ENCODE results near the gene MRAS.

Gene MRAS

GRCh38 chr3:138334608-138335007 is 13.8 kb upstream of the MRAS start:
- no peaks in the 10 kb centered on the region for H3K36me3 Mint-ChIP-seq (ENCODE audit: low read depth)
- H3K4me3 Mint-ChIP-seq: no peak overlapping the region
- DNase-seq: no peak
- peaks cover 22% of the 10 kb centered on the region for H3K27me3 Mint-ChIP-seq (ENCODE audit: low read depth, poor library complexity)
- peaks cover 11% of the 10 kb centered on the region for H3K4me1 Mint-ChIP-seq
- H3K9me3 Mint-ChIP-seq: no peaks in the 10 kb centered on the region
- TF ChIP-seq, protein P1, sequence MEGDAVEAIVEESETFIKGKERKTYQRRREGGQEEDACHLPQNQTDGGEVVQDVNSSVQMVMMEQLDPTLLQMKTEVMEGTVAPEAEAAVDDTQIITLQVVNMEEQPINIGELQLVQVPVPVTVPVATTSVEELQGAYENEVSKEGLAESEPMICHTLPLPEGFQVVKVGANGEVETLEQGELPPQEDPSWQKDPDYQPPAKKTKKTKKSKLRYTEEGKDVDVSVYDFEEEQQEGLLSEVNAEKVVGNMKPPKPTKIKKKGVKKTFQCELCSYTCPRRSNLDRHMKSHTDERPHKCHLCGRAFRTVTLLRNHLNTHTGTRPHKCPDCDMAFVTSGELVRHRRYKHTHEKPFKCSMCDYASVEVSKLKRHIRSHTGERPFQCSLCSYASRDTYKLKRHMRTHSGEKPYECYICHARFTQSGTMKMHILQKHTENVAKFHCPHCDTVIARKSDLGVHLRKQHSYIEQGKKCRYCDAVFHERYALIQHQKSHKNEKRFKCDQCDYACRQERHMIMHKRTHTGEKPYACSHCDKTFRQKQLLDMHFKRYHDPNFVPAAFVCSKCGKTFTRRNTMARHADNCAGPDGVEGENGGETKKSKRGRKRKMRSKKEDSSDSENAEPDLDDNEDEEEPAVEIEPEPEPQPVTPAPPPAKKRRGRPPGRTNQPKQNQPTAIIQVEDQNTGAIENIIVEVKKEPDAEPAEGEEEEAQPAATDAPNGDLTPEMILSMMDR (IDR thresholded peaks at IDR 0.05): no peak
- no peak overlapping the region for H3K27ac Mint-ChIP-seq

DNA sequence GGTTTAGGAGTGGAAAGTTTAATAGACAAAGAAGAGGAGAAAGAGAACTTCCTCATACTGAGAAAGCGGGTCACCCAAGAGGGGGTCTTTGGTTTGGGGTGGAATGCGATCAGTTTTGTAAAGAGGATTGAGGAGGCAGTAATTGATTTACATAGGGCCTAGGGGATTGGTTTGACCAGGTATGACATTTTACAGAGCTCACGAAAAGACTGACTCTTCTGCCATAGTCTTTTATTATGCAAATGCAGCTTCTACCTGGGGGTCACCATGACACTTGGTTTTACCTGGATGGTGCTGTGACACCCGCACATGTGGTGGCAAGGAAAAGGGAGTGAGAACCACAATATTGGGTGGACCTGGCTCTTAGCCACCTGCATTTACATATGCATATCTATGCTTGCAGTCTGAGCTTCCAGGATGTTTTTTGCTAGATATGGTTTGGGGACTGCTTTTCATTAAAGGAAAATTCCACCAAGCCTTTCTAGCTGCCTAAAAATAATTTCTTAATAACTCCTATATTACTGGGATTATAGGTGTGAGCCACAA is 11.9 kb upstream of the MRAS start:
- Mint-ChIP-seq H3K4me1 (peaks cover 9% of the 10 kb centered on the region), H3K27ac (no peak overlapping the region)
- TF ChIP-seq, protein P1 (IDR thresholded peaks at IDR 0.05): no peak

DNA sequence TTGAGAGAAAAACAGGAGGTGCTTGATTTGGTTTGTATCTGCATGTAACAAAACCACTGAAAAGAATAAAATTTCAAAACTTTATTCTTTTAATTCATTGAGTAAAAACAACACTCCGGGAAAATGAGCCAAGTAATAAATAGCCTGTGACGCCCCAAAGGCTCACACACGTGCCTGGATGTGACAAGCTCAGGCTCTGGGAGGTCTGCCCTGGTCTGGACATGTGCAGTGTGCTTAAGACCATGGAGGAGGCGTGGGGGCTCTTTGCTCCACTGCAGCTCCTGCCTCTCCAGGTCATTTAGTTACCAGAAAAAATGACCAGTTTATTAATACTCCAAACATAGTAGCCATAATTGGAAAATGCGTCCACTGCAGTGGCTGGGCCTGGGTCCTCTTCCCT is 10.1 kb upstream of the MRAS start:
- H3K9me3 Mint-ChIP-seq: peaks cover 6% of the 10 kb centered on the region
- TF ChIP-seq, protein P1 (IDR thresholded peaks at IDR 0.05): no peak
- H3K27me3 Mint-ChIP-seq (ENCODE audit: low read depth, poor library complexity): peaks cover 21% of the 10 kb centered on the region
- no peak overlapping the region for H3K4me3 Mint-ChIP-seq
- no peaks in the 10 kb centered on the region for H3K36me3 Mint-ChIP-seq (ENCODE audit: low read depth)
- peaks cover 11% of the 10 kb centered on the region for H3K4me1 Mint-ChIP-seq
- DNase-seq: no peak
- no peak overlapping the region for H3K27ac Mint-ChIP-seq

More for the DNA sequence above, 11.9 kb upstream of the MRAS start:
- DNase-seq: no peak
- no peak overlapping the region for H3K4me3 Mint-ChIP-seq
- H3K36me3 Mint-ChIP-seq (ENCODE audit: low read depth): no peaks in the 10 kb centered on the region
- H3K27me3 Mint-ChIP-seq (ENCODE audit: low read depth, poor library complexity): peaks cover 22% of the 10 kb centered on the region
- peaks cover under 1% of the 10 kb centered on the region for H3K9me3 Mint-ChIP-seq

GRCh38 chr3:138338811-138339210 is 9.6 kb upstream of the MRAS start:
- Mint-ChIP-seq H3K27ac (no peak overlapping the region), H3K4me1 (peaks cover 13% of the 10 kb centered on the region), H3K36me3 (ENCODE audit: low read depth) (no peaks in the 10 kb centered on the region), H3K4me3 (no peak overlapping the region), H3K27me3 (ENCODE audit: low read depth, poor library complexity) (peaks cover 19% of the 10 kb centered on the region), H3K9me3 (peaks cover 6% of the 10 kb centered on the region)
- DNase-seq: no peak
- TF ChIP-seq, protein P1 (IDR thresholded peaks at IDR 0.05): no peak

- Mint-ChIP-seq H3K9me3 (peaks cover 6% of the 10 kb centered on the region), H3K27me3 (ENCODE audit: low read depth, poor library complexity) (peaks cover 19% of the 10 kb centered on the region), H3K27ac (no peak overlapping the region), H3K4me3 (no peak overlapping the region), H3K36me3 (ENCODE audit: low read depth) (no peaks in the 10 kb centered on the region), H3K4me1 (peaks cover 15% of the 10 kb centered on the region)
- TF ChIP-seq, protein P1 (IDR thresholded peaks at IDR 0.05): no peak
- no peak for DNase-seq
Observed at GRCh38 chr3:138340511-138340910, 7.9 kb upstream of the MRAS start.

DNA sequence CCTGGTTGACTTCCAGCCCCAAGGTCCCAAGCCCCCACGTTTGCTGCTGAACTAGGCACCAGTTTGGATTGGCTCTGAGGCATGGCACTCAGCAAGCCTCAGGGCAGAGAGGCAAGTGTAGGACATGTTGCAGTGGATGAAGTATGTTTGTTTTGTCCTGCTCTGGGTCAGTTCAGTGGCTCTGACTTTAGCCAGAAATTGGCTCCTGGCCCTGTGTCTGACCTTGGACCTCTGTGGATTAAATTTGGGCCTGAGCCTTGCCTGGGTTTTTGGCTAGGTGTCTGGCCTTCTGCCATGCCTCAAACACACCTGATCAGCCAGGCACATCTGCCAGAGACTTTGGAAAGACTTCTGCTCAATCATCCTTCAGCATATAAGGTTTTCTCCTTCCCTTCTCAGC is 3.6 kb upstream of the MRAS start:
- Mint-ChIP-seq H3K27me3 (ENCODE audit: low read depth, poor library complexity) (peaks cover 15% of the 10 kb centered on the region), H3K9me3 (peaks cover 6% of the 10 kb centered on the region), H3K27ac (no peak overlapping the region), H3K4me1 (peaks cover 23% of the 10 kb centered on the region), H3K4me3 (no peak overlapping the region), H3K36me3 (ENCODE audit: low read depth) (no peaks in the 10 kb centered on the region)
- TF ChIP-seq, protein P1 (IDR thresholded peaks at IDR 0.05): no peak
- no peak for DNase-seq
